Duodenal mucosa (tissue), 2 donors: Measurements from ENCODE around the gene IGSF9.

Experiments
- H3K27ac ChIP-seq: one replicate; pipeline ENCODE4 v1.7.0; 2013; ENCODE audit warnings: low read depth, low read length
- H3K27me3 ChIP-seq, 2 donors: one replicate each; pipeline ENCODE4 v1.7.0; 2013; ENCODE audit warnings: low read length in 2 of 2, control low read depth in 1 of 2; ENCODE audit not compliant: insufficient read depth in 2 of 2, control insufficient read depth in 1 of 2
- H3K36me3 ChIP-seq, 2 donors: one replicate each; pipeline ENCODE4 v1.7.0; 2013; ENCODE audit warnings: low read length in 2 of 2, control low read depth in 1 of 2; ENCODE audit not compliant: insufficient read depth in 2 of 2, control insufficient read depth in 1 of 2
- H3K4me1 ChIP-seq, 2 donors: one replicate each; pipeline ENCODE4 v1.7.0; 2013; ENCODE audit warnings: low read length in 2 of 2, control low read depth in 1 of 2; ENCODE audit not compliant: insufficient read depth in 2 of 2, control insufficient read depth in 1 of 2
- H3K4me3 ChIP-seq, 2 donors: one replicate each; pipeline ENCODE4 v1.7.0; 2013; ENCODE audit warnings: low read length in 2 of 2, low read depth in 1 of 2
- H3K9ac ChIP-seq, 2 donors: one replicate each; pipeline ENCODE4 v1.7.0; 2013; ENCODE audit warnings: low read length in 2 of 2, low read depth in 1 of 2
- H3K9me3 ChIP-seq, 2 donors: one replicate each; pipeline ENCODE4 v1.7.0; 2013; ENCODE audit warnings: low read length in 2 of 2, control low read depth in 1 of 2; ENCODE audit not compliant: control insufficient read depth in 1 of 2

Gene IGSF9

DNA sequence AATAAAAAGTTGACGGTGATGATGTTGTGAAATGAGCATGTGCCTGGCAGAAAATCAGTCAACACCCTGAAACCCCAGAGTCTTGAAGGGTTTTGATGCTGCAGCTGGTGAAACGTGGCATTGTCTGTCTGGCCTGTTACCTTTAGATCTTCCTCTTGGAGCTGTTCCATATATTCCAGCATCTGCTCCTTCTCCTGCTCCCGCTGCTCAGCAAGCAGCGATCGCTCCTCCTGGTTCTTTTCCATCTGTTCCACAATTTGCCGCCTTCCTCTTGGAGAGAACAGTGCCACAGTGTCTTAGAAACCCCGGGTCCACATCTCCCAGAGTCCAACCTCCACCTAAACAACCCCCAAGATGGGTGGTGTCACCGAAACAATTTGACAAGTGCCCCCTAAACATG is 61.1 kb downstream of the IGSF9 start:
- H3K4me3 ChIP-seq, result no peak overlapping the region
- H3K27me3 ChIP-seq, result no peaks in the 10 kb centered on the region
- H3K4me1 ChIP-seq, result peaks cover 0 to 9% of the 10 kb centered on the region in 2 donors
- no peak overlapping the region for H3K27ac ChIP-seq
- H3K36me3 ChIP-seq, result no peaks in the 10 kb centered on the region
- H3K9me3 ChIP-seq, result no peaks in the 10 kb centered on the region
- H3K9ac ChIP-seq, result no peak overlapping the region

- Histone ChIP-seq H3K9ac (no peak overlapping the region), H3K27ac (no peak overlapping the region), H3K9me3 (no peaks in the 10 kb centered on the region), H3K4me3 (no peak overlapping the region), H3K27me3 (no peaks in the 10 kb centered on the region), H3K36me3 (no peaks in the 10 kb centered on the region), H3K4me1 (peaks cover 0 to 8% of the 10 kb centered on the region in 2 donors)
These were observed 62.3 kb downstream of the IGSF9 start for GRCh38 chr1:159883134-159883533.

- no peak overlapping the region for H3K27ac ChIP-seq
- peak overlapping the region in 1 of 2 donors; percentile 7 for H3K9ac ChIP-seq
- peaks cover 0 to 8% of the 10 kb centered on the region in 2 donors for H3K4me1 ChIP-seq
- H3K9me3 ChIP-seq, result no peaks in the 10 kb centered on the region
- H3K36me3 ChIP-seq, result no peaks in the 10 kb centered on the region
- no peaks in the 10 kb centered on the region for H3K27me3 ChIP-seq
- no peak overlapping the region for H3K4me3 ChIP-seq
These were observed 62.9 kb downstream of the IGSF9 start for GRCh38 chr1:159882527-159882862.

GRCh38 chr1:159881622-159882526 is 63.5 kb downstream of the IGSF9 start:
- H3K9ac ChIP-seq, result no peak overlapping the region
- H3K36me3 ChIP-seq, result no peaks in the 10 kb centered on the region
- H3K4me1 ChIP-seq, result peaks cover 0 to 8% of the 10 kb centered on the region in 2 donors
- no peak overlapping the region for H3K27ac ChIP-seq
- H3K4me3 ChIP-seq, result no peak overlapping the region
- H3K9me3 ChIP-seq, result no peaks in the 10 kb centered on the region
- H3K27me3 ChIP-seq, result no peaks in the 10 kb centered on the region

- Histone ChIP-seq H3K4me1 (peaks cover 0 to 8% of the 10 kb centered on the region in 2 donors), H3K27me3 (no peaks in the 10 kb centered on the region), H3K9ac (no peak overlapping the region), H3K9me3 (no peaks in the 10 kb centered on the region), H3K36me3 (no peaks in the 10 kb centered on the region), H3K27ac (no peak overlapping the region), H3K4me3 (no peak overlapping the region)
These were observed 65.0 kb downstream of the IGSF9 start for GRCh38 chr1:159880430-159880829.

GRCh38 chr1:159879977-159880376 is 65.4 kb downstream of the IGSF9 start:
- no peak overlapping the region for H3K9ac ChIP-seq
- no peaks in the 10 kb centered on the region for H3K36me3 ChIP-seq
- H3K4me1 ChIP-seq, result peaks cover 0 to 8% of the 10 kb centered on the region in 2 donors
- no peak overlapping the region for H3K4me3 ChIP-seq
- H3K27ac ChIP-seq, result no peak overlapping the region
- H3K9me3 ChIP-seq, result no peaks in the 10 kb centered on the region
- H3K27me3 ChIP-seq, result no peaks in the 10 kb centered on the region

- no peaks in the 10 kb centered on the region for H3K9me3 ChIP-seq
- no peaks in the 10 kb centered on the region for H3K36me3 ChIP-seq
- peaks cover 0 to 8% of the 10 kb centered on the region in 2 donors for H3K4me1 ChIP-seq
These were observed 66.3 kb downstream of the IGSF9 start for GRCh38 chr1:159879136-159879535.

GRCh38 chr1:159877695-159878444 is 67.5 kb downstream of the IGSF9 start:
- H3K36me3 ChIP-seq, result no peaks in the 10 kb centered on the region
- no peak overlapping the region for H3K27ac ChIP-seq
- no peak overlapping the region for H3K4me3 ChIP-seq
- H3K9me3 ChIP-seq, result no peaks in the 10 kb centered on the region
- no peaks in the 10 kb centered on the region for H3K27me3 ChIP-seq
- H3K4me1 ChIP-seq, result peaks cover 0 to 8% of the 10 kb centered on the region in 2 donors
- no peak overlapping the region for H3K9ac ChIP-seq

More at GRCh38 chr1:159879136-159879535, 66.3 kb downstream of the IGSF9 start:
- Histone ChIP-seq H3K4me3 (no peak overlapping the region), H3K27me3 (no peaks in the 10 kb centered on the region), H3K9ac (no peak overlapping the region), H3K27ac (no peak overlapping the region)
